ENCODE data around the gene WTIP. TPM values are rescaled to one million over a fixed set of nuclear protein-coding genes. Genes with fewer than 3 reads are reported as not detected.

WTIP gene
- total and polyA plus RNA-seq, 2 donors (not counting 3 experiments of a cell fraction or from before 2014, with no cell fraction given): 22.4 to 25.7 TPM

DNA sequence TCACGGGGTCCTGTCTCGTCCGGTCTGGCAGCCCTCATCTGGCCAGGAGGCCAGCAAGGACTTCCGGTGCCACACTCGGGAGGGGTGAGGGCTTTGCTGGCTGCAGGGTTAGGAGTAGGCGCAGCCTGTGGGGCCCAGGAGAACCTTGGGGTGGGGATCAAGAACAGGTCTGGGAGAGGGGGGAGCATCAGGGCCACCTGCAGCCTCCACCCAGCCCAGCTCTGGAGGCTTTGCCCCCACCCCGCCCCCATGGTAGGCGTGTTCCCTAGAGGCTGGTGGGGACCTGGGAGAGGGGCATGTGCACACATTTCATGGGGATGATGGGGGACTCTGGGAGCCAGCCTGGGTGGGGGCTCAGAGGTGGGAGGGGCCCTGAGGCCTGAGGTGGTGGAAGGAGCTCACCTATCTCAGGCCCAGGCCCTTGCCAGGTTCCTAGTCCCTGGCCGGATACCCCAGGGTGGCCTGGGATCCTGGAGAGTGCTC lies 23.3 kb downstream of the WTIP start:
- no peak for DNase-seq (ENCODE audit: low read depth, low spot score)

More for the DNA sequence above, 23.3 kb downstream of the WTIP start:
- Histone ChIP-seq H3K9ac (replicated peaks; ENCODE audit: extremely low read depth, insufficient read depth, low read length) (no peak overlapping the region), H3K9me3 (replicated peaks; ENCODE audit: control insufficient read depth, insufficient read depth, low read length) (no peaks in the 10 kb centered on the region), H4K20me1 (replicated peaks; ENCODE audit: control insufficient read depth, extremely low read depth, insufficient read depth, low read length) (no peaks in the 10 kb centered on the region), H3K27me3 (ENCODE audit: control insufficient read depth in 2 of 2, insufficient read depth in 2 of 2, low read length in 2 of 2) (no peaks in the 10 kb centered on the region), H3K79me2 (ENCODE audit: control insufficient read depth, insufficient read depth, low read length) (no peaks in the 10 kb centered on the region), H3K4me2 (ENCODE audit: insufficient read depth, low read length) (no peak overlapping the region), H3K4me3 (replicated peaks in 1 of 3; ENCODE audit: insufficient read depth in 1 of 3, low read depth in 1 of 3, low read length in 3 of 3) (no peak overlapping the region), H3K9me1 (replicated peaks; ENCODE audit: control insufficient read depth, extremely low read depth, insufficient read depth, low read length) (no peaks in the 10 kb centered on the region), H3K36me3 (ENCODE audit: control insufficient read depth in 2 of 2, extremely low read depth in 1 of 2, insufficient read depth in 2 of 2, low read length in 2 of 2) (peaks cover 0 to 2% of the 10 kb centered on the region in 2 experiments), H3K4me1 (ENCODE audit: control insufficient read depth, extremely low read depth, insufficient read depth, low read length) (no peaks in the 10 kb centered on the region), H3K27ac (ENCODE audit: insufficient read depth, low read depth, low read length) (no peak overlapping the region), H2AFZ (ENCODE audit: low read depth, low read length) (no peak overlapping the region)
- dilution Hi-C loops (cut with MboI; ENCODE audit: extremely low pct_ligation_motif_present, low sequenced_read_pairs) (no loop called here), intact Hi-C loops (cut with micrococcal nuclease) (no loop called here)
- TF ChIP-seq EZH2 (IDR thresholded peaks at IDR 0.05; ENCODE audit: borderline replicate concordance, low read depth, low read length, severe bottlenecking) (no peak), POLR2AphosphoS5 (IDR thresholded peaks at IDR 0.05; ENCODE audit: insufficient read depth, low read depth, low read length) (no peak), JUN (IDR thresholded peaks at IDR 0.05; ENCODE audit: borderline replicate concordance, insufficient read depth, insufficient read length, low read depth) (no peak), POLR2A (IDR thresholded peaks at IDR 0.05; ENCODE audit: low read depth, low read length) (no peak), GATA2 (IDR thresholded peaks at IDR 0.05; ENCODE audit: insufficient read depth, insufficient read length, low read depth, low read length) (no peak), MYC (IDR thresholded peaks at IDR 0.05; ENCODE audit: low read depth, low read length) (no peak)
- TF ChIP-seq, protein P1, sequence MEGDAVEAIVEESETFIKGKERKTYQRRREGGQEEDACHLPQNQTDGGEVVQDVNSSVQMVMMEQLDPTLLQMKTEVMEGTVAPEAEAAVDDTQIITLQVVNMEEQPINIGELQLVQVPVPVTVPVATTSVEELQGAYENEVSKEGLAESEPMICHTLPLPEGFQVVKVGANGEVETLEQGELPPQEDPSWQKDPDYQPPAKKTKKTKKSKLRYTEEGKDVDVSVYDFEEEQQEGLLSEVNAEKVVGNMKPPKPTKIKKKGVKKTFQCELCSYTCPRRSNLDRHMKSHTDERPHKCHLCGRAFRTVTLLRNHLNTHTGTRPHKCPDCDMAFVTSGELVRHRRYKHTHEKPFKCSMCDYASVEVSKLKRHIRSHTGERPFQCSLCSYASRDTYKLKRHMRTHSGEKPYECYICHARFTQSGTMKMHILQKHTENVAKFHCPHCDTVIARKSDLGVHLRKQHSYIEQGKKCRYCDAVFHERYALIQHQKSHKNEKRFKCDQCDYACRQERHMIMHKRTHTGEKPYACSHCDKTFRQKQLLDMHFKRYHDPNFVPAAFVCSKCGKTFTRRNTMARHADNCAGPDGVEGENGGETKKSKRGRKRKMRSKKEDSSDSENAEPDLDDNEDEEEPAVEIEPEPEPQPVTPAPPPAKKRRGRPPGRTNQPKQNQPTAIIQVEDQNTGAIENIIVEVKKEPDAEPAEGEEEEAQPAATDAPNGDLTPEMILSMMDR (IDR thresholded peaks at IDR 0.05; ENCODE audit: extremely low read depth in 1 of 2, insufficient read depth in 1 of 2, low read depth in 1 of 2, low read length in 2 of 2): no peak
- ChIA-PET CTCF (no interaction called here), POLR2A (no interaction called here)
- FAIRE-seq: no peak
- no TSS peak for BruUV-seq (replicated peaks)

Data from endothelial cell of umbilical vein (primary cell).